Renal cortical epithelial cell (primary cell): Measurements from ENCODE around the gene GRIP1. TPM values are rescaled to one million over a fixed set of nuclear protein-coding genes. Genes with fewer than 3 reads are reported as not detected.
A peak's percentile ranks its signal among the peaks of the same experiment; 100 is the strongest.

Source experiments
- DNase-seq: peaks from one replicate; pipeline ENCODE4 v3.0.0-alpha.2; 2011; ENCODE audit warnings: low read depth
- total RNA-seq: library from RNA; depleted of rRNA; stranded (reverse); fragments of >200 nt; gene quantifications from 2 replicates; pipeline ENCODE4 v1.2.3, GENCODE V29; 2014

The GRIP1 gene
- total RNA-seq, 1 donor from 2014 or later, result 32.4 TPM

GRCh38 chr12:66693901-66694513 is 15.1 kb upstream of the GRIP1 start:
- peak; percentile 78 for DNase-seq

GRCh38 chr12:66692986-66693385 is 14.1 kb upstream of the GRIP1 start:
- no peak for DNase-seq

GRCh38 chr12:66692170-66692569 is 13.3 kb upstream of the GRIP1 start:
- DNase-seq, result no peak

- DNase-seq, result peak; percentile 64
Observed at GRCh38 chr12:66688846-66689439, 10.1 kb upstream of the GRIP1 start.

GRCh38 chr12:66684222-66684621 is 5.3 kb upstream of the GRIP1 start:
- DNase-seq, result no peak

- no peak for DNase-seq
Observed at GRCh38 chr12:66683822-66684221, 4.9 kb upstream of the GRIP1 start.

- DNase-seq, result no peak
Observed at GRCh38 chr12:66683073-66683472, 4.2 kb upstream of the GRIP1 start.

- no peak for DNase-seq
Observed at GRCh38 chr12:66679461-66680084, 697 bp upstream of the GRIP1 start.

GRCh38 chr12:66676241-66676640 is 2.6 kb downstream of the GRIP1 start:
- DNase-seq, result peak; percentile 14

- no peak for DNase-seq
Observed at GRCh38 chr12:66674495-66675122, 4.3 kb downstream of the GRIP1 start.

GRCh38 chr12:66669541-66669940 is 9.3 kb downstream of the GRIP1 start:
- peak; percentile 46 for DNase-seq

GRCh38 chr12:66668311-66668710 is 10.6 kb downstream of the GRIP1 start:
- peak; percentile 18 for DNase-seq

GRCh38 chr12:66667906-66668305 is 11.0 kb downstream of the GRIP1 start:
- no peak for DNase-seq

GRCh38 chr12:66666481-66666880 is 12.4 kb downstream of the GRIP1 start:
- DNase-seq, result no peak

GRCh38 chr12:66665435-66665985 is 13.4 kb downstream of the GRIP1 start:
- DNase-seq, result no peak

GRCh38 chr12:66664076-66664475 is 14.8 kb downstream of the GRIP1 start:
- DNase-seq, result no peak

GRCh38 chr12:66663611-66664010 is 15.3 kb downstream of the GRIP1 start:
- DNase-seq, result no peak

GRCh38 chr12:66662729-66663128 is 16.1 kb downstream of the GRIP1 start:
- peak; percentile 76 for DNase-seq

GRCh38 chr12:66662179-66662578 is 16.7 kb downstream of the GRIP1 start:
- DNase-seq, result peak; percentile 34

- DNase-seq, result no peak
Observed at GRCh38 chr12:66661357-66661756, 17.5 kb downstream of the GRIP1 start.

GRCh38 chr12:66653796-66654195 is 25.1 kb downstream of the GRIP1 start:
- no peak for DNase-seq

- peak; percentile 62 for DNase-seq
Observed at GRCh38 chr12:66648033-66648735, 30.7 kb downstream of the GRIP1 start.
